Germinal center (tissue), 1 donor: ENCODE data around the gene SMARCD1.
"Not testable (repeated sequence)": the region's sequence is repeated elsewhere in the genome, so short reads cannot be mapped to it uniquely, and the experiment has no call there.

Experiments
- DNase-seq: peaks from one replicate; pipeline ENCODE4 v3.0.0; 2012; ENCODE audit warnings: mixed read lengths, low spot score

SMARCD1 gene

GRCh38 chr12:50145439-50145838 is 60.3 kb downstream of the SMARCD1 start:
- no peak for DNase-seq

GRCh38 chr12:50147281-50147680 is 62.1 kb downstream of the SMARCD1 start:
- no peak for DNase-seq

GRCh38 chr12:50148011-50148410 is 62.9 kb downstream of the SMARCD1 start:
- DNase-seq: not testable (repeated sequence)

GRCh38 chr12:50149311-50149710 is 64.2 kb downstream of the SMARCD1 start:
- no peak for DNase-seq
